Measurements from ENCODE around the gene NF1.
"Not testable (repeated sequence)": the region's sequence is repeated elsewhere in the genome, so short reads cannot be mapped to it uniquely, and the experiment has no call there.

The NF1 gene

DNA sequence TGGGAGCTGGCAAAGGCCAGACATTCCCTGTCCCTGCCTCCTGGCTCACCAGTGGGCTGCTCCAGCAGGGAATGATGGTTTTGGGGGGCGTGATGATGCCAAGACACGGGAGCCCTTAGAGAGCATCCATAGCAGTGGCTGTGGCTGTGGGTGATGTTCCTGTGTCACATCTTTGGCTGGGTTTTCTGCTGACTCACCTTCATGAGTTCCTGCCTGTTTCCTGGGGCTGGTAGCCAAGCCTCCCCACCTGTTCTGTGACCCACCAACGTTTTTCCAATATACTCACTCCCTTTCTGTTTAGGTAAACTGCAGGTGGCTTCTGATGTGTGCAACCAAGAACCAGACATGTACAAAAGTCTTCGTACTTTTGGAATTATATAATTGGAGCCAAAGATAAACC, 16.5 kb upstream of the NF1 start:
- DNase-seq (ENCODE audit: low read depth), result no peak

DNA sequence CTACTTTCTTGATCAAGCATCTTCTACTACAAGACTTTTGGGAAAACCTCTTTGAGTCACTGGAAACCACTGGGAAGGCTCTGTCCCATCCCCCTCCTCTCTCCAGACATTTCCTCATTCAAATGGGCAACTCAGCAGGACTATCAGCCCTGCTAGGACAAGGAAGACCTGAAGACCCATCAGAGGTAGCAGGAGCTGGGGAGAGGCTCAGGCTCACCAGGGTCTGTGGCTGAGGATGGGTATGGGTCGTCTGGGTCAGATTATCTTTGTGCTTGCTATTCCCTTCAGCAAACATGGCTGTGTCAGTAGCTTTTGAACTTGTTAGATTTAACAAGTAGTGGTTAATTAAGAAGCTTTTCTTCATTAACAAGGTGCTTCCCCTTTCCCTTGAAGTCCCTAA, 15.0 kb upstream of the NF1 start:
- no peak for DNase-seq (ENCODE audit: low read depth)

DNA sequence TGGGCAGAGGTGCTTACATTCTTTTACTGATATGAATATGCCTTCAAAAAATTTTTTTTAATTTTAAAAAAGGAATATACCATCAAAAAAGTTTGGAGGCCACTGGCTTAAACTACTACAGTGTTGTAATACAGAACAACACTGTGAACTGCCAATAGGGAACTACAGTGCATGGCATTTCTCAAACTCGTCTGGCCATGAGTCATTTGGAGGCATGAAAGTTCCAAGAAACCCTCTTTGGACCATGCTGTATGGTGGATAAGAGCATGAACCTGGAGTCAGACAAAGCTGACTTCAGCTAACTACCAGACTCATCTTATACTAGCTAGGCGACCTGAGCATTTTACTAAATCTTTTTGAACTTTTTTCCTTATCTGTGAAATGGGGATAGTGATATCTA, 9.2 kb upstream of the NF1 start:
- no peak for DNase-seq (ENCODE audit: low read depth)

DNA sequence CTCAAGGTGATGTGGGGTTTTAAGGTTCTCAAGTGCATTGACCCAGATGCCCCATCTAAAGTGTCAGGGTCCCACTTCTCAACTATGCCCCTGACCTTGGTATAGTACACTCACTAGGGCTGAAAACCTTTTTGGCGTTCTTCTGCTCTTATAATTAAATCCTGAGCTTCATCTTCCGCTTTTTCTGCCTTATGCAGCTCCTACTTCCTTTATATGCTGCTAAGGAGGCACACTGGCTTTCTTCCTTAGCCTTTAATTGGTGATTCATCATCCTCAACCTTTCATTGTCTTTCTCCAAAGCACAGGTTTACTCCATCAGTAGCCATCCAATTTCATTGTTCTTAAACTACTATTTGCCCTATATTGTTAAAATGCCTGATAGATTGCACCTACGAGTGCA, 5.3 kb upstream of the NF1 start:
- no peak for DNase-seq (ENCODE audit: low read depth)

DNA sequence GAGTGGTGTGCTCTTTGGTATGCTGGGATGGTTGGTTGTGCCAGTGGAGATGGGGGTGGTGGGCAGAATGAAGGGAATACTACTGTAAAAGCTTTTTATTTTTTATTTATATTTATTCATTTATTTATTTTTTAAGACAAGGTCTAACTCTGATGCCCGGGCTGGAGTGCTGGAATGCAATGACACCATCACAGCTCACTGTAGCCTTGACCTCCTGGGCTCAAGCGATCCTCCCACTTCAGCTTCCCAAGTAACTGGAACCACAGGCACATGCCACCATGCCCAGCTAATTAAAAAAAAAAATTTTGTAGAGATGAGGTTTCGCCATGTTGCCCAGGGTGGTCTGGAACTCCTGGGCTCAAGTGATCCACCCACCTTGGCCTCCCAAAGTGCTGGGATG, 4.1 kb upstream of the NF1 start:
- not testable (repeated sequence) for DNase-seq (ENCODE audit: low read depth)

DNA sequence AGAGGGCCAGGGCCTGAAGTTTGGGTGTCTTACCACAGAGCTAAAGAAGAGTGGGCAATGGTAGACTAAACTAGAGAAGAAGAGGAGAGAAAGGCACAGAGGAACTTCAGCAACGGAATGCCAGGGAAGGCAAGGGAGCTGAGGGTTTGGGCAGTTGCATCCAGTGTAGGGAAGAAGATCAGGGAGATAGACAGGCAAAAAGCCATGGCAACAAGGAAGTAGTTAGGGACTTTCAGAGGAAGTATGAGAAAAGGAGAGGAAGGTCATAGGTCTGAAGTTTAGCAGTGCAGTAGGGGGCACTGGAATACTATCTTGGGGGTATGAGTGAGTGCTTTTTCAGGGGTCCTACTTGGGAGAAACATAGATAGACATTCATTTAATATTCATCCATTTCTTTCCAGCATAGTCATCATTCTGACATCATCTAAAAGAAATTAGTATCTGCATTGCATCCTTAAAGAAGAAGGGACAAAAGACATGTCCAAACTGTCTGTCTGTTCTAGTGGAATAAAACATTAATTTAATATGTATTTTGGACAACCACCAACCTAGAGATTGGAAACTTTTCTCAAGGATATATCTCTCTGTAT, 2.2 kb upstream of the NF1 start:
- DNase-seq (ENCODE audit: low read depth), result no peak

DNA sequence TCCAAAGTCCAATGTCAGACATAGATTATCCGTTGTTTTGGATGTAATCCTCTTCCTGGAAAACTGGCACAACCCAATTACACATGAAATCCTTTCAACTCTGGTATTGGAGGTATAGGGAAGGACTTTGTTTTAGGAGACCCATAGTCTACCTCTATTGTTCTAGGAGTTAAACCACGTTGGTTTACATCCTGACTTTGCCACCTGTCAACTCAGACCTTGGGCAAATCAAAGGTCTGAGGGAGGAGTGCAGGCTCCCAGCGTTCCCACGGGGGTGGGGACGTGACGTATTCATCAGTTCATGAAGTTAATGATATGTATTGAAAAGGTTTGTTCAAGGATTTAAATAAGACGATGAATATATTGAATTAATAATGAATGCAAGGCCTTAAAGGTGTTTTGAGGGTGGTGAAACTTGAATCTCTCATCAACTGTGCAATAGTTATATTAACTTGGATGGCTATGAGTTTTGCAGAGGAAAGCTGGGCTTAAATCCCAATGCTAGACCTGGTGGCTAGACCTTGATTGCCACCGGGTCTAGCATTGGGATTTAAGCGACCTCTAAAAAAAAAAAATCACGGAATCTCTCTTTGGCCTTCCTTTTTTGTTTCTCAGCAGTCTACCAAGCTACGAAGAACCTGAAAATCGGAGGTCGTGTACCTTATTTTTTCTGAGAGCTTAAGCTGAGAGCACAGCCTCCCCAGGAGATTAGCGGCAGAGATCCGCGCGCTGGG, 744 bp upstream of the NF1 start:
- DNase-seq (ENCODE audit: low read depth), result no peak

DNA sequence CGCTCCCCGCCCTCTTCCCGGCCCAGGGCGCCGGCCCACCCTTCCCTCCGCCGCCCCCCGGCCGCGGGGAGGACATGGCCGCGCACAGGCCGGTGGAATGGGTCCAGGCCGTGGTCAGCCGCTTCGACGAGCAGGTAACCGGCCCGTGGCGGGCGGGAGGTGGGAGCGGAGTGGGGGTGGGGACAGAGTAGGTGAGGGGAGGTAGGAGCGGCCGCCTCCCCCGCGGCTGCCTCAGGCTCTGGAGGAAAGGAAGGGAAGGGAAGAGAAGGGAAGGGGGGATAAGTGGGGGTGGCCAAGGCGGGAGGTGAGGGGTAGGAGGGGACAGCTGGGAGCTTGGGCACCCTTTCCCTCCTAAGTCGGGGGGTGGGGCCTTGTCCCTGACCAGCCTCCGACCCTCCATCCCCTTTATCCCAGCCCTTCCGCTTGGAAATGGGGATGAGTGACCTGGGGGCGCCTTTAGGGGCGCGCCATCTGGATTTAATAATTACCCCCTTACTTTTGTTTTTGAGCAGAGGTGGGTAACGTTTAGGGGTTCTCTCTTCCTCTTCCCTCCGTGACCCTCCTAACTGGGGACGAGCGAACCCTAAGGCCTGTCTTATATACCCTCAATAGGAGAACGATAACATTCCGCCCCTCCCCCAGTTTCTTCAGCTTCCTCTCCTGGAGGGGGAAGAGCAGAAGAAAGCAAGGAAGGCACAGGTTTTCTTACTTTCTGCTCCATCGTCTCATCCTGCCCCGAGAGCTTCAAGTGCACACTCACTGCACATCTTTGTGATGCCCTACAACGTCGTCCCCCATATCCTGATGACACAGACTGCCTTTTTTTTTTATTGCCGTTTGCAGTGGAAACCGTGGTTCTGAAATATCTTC, 694 bp downstream of the NF1 start:
- DNase-seq (ENCODE audit: low read depth), result peak; percentile 9

DNA sequence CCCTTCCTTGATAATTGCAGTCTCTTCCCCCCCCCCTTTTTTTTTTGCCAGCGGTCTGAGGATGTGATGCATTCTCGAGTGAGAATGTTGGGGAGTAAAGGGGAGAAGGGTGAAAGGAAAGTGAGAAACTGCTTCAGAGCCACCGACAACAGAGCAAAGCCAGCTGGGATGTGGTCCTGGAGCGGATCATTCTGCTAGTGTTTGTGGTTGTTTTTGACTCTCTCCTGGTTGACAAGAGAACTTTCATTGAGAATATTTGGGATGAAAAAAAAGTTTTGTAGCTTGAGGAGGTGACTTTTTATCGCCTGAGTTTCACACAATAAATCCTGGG, 1.3 kb downstream of the NF1 start:
- no peak for DNase-seq (ENCODE audit: low read depth)

DNA sequence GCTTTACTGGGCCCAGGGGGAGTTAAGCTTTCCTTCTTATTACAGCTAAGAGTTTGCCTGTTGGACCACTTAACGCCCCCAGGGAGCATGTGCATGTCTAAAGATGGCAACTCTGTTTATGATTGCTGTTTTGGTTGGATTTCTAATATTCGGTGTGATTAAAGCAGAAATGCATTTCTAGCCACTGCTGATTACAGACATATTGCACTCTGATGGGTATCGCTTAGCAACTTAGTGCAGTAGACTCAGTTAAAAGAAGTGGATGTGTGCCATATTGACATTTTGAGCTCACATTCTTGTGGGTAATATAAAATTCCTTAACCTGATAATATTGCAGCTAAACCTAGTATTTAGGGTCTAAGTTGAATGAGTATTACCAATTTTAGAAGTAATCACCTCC, 4.2 kb downstream of the NF1 start:
- no peak for DNase-seq (ENCODE audit: low read depth)

DNA sequence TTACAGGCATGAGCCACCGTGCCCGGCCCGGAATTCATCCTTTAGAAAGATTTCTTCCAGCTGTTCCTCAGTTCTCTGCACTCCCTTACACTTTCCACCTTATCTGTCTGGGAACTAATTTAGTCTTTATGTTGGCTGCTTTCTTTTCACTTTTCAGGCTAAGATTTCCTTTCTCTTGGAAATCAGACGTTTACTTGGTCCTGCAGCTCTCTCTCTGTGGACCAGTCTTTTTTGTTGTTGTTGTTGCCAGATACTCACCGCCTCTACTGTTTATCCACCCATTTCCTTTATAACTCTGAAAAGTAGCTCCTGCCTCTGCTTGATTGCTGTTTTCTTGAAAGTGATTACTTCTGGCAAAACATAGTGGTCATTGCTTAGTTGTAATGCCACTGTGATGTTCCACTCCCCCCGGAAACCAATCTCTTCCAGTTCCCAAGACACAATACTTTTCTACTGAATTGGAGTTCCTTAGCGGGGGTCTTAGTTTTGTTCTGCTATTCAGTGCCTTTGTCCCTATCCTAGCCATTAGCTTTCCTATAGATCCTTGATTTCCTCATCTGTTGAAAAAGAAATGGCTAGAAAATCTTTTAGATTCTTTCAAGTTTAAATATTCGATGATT, 6.2 kb downstream of the NF1 start:
- DNase-seq (ENCODE audit: low read depth), result no peak

DNA sequence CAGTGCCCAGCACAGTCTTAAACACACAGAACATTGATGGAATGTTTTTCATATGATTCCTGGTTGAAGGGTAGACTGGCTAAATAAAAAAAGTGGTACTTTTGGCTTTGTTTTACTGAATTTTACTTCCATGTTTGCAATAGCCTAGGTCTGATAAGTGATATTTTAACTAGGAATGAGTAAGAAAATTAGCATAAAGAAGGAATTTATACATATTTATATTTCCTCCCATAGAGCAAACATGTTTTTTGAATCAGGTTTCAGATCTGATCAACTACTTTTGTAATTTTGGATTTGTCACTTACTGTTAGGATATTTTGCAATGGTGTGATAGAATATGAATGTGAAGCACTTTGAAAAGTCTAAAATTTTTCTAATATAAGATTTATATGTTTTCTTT, 7.2 kb downstream of the NF1 start:
- DNase-seq (ENCODE audit: low read depth), result no peak

DNA sequence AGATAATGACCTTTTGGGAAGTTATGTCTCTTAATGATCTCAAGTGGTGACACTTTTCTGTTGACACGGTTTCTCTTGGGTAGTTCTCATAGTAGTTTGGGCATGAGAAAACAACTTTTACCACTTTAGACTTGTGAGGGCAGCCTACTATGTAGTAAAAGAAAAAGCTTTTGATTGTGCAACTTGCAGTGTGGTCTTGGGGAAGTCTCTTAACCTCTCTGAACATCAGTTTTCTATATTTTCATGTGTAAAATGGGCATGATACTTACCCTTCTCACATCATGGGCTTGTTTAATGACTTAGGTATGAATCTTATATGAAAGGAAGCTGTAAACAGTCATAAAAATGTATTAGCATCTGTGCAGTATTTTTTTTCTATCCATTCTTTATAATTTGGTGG, 11.2 kb downstream of the NF1 start:
- no peak for DNase-seq (ENCODE audit: low read depth)

DNA sequence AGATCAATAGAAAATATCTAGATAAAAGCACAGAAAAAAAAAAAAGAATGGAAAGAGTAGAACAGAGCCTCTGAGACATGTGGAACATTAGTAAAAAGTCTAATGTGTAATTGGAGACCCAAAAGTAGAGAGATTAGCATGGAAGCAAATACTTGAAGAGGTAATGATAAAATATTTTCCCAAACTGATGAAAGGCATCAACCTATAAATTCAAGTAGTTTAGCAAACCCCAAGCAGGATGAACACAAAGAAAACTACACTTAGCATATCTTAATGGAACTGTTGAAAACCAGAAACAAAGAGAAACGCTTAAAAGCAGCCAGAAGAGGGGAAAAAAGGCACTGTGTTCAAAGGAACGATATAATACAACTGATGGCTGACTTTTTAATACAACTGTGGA, 16.4 kb downstream of the NF1 start:
- DNase-seq (ENCODE audit: low read depth), result no peak

DNA sequence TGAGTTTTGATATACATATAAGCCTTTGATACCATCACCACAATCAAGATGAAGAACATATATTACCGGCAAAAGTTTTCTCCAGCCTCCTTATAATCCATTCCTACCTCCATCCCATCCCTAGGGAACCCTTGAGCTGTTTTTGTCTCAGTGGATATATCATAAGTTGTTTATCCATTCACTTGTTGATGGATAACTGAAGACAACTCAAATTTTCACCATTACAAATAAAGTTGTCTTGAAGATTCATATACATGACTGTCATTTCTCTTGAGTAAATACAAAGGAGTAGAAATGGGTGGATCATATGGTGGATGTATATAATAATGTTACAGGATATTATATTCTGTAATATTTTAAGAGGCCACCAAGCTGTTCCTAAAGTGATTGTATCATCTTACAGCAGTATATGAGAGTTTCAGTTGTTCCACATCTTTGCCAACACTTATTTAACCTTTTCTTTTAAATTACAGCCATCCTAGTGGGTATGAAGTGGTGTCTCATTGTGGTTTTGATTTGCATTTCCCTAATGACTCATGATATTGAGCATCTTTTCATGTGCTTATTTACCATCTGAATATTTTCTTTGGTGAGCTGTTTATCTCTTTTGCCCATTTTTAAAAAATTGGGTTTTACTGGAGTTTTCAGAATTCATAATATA, 17.4 kb downstream of the NF1 start:
- no peak for DNase-seq (ENCODE audit: low read depth)

DNA sequence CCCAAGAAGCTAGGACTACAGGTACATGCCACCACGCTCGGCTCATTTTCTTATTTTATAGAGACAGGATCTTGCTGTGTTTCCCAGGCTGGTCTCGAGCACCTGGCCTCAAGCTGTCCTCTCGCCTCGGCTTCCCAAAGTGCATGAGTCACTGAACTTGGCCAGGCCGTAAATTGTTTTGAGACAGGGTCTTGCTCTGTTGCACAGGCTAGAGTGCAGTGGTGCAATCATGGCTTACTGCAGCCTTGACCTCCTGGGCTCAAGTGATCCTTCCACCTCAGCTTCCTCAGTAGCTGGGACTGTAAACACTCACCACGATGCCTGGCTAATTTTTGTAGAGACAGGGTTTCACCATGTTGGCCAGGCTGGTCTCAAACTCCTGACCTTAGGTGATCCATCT, 18.6 kb downstream of the NF1 start:
- not testable (repeated sequence) for DNase-seq (ENCODE audit: low read depth)

DNA sequence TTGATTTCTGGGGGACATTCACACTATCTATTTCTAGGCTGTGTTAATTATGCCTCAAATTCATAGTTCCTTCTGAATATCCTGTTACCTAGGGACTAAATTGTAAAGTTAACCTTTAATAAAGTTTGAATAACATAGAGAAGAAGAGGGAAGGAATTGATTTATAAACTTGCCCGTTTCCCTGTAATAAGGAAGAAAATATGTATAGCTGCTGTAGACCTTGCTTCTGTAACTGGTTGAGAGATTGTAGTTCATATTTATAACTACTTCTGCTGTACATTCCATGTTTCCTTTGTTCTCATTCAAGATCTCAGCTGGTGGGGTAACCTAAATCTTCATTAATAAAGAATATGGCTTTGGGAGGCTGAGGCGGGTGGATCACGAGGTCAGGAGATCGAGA, 19.2 kb downstream of the NF1 start:
- DNase-seq (ENCODE audit: low read depth), result no peak

DNA sequence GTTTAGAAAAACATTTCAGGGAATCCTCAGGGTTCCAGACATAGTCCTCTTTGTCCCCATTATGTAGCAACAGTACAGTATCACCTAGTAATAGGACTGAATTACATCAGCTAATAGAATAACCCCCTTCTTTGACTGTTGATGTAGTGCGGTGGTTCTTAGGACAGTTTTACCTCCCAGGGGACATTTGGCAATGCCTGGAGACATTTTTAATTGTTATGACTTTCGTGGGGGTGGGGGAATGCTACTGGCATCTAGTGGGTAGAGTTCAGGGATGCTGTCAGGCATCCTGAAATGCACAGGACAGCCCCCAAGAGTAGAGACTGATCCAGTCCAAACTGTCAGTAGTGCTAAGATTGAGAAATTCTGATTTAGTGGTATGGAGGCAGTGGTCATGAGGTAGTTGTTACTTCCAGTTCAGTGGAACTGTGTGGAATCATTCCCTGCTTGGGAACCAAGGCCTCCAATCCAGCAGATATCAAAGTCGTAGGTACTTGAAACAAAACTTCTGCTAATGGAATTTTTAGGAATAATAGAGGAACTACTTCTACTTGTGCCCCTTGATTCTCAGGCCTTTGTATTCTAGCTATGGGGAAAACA, 20.3 kb downstream of the NF1 start:
- DNase-seq (ENCODE audit: low read depth), result no peak

DNA sequence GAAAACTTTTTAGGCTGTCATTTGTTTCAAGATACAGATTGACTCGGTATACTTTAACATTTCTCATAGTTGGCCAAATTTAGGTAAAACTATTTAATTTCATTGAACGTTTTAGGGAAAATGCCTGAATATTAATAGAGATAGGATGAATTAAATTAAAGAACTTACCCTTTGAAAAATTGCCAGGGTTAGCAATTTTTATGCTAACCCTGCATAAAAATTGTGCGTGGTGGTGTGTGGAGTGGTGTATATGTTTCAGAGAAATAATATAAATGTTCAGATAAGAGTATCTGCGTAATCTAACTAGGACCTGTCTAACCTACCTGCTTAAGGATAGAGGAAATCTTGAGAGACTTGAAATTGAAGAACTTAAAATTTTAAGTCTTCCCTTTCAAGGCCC, 21.4 kb downstream of the NF1 start:
- no peak for DNase-seq (ENCODE audit: low read depth)

DNA sequence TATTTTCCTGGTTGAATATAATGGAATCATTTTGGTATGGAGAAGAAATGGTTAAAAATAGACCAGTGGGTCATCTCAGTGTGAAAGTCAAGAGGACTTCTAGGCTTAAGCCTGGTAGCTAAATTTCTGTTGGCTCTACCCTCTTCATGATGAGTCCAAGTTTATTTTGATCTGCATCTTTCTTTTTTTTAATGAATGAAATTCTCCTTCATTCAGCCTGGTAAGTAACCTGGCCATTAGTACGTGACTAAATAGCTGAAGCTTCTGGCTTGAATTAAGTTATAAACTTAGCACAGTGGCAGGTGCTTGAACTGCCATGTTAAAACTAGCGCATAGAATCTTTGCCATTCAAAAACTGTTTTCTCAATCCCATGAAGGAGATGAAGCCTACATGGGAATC, 28.0 kb downstream of the NF1 start:
- DNase-seq (ENCODE audit: low read depth), result no peak

DNA sequence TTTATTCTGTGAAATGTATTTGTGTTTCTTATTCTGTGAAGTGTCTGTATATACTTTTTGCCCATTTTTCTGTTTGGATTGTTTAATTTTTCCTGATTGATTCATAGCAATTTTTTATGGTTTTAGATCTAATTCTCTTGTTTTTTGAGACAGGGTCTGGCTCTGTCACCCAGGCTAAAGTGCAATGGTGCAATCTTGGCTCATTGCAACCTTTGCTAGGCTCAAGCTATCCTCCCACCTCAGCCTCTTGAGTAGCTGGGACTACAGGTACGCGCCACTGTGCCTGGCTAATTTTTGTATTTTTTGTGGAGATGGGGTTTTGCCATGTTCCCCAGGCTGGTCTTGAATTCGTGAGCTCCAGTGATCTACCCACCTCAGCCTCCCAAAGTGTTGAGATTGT, 31.5 kb downstream of the NF1 start:
- DNase-seq (ENCODE audit: low read depth), result no peak

DNA sequence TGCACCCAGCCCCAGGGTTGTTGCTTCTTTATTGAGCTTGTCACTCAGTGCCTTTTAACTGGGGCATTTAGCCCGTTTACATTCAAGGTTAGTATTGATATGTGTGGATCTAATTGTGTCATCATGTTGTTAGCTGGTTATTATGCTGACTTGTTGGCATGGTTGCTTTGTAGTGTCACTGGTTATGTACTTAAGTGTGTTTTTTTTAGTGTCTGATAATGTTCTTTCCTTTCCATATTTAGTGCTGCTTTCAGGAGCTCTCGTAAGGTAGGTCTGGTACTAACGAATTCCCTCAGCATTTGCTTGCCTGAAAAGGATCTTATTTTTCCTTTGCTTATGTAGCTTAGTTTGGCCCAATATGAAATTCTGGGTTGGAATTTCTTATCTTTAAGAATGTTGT, 33.5 kb downstream of the NF1 start:
- DNase-seq (ENCODE audit: low read depth), result no peak
